NCI-H510A (cell line): Measurements from ENCODE around the gene KANSL1.
"Not testable (repeated sequence)": the region's sequence is repeated elsewhere in the genome, so short reads cannot be mapped to it uniquely, and the experiment has no call there.

Source experiments
- DNase-seq: peaks from one replicate; lab custom pipeline; 2025; lab: John Stamatoyannopoulos, UW

The KANSL1 gene

GRCh38 chr17:46117117-46117516 is 76.1 kb downstream of the KANSL1 start:
- DNase-seq, result no peak

- no peak for DNase-seq
Observed at GRCh38 chr17:46115699-46116098, 77.5 kb downstream of the KANSL1 start.

GRCh38 chr17:46111236-46111635 is 82.0 kb downstream of the KANSL1 start:
- not testable (repeated sequence) for DNase-seq

GRCh38 chr17:46110219-46110618 is 83.0 kb downstream of the KANSL1 start:
- no peak for DNase-seq

GRCh38 chr17:46109603-46110189 is 83.5 kb downstream of the KANSL1 start:
- DNase-seq, result no peak

- DNase-seq, result no peak
Observed at GRCh38 chr17:46108550-46109110, 84.6 kb downstream of the KANSL1 start.

GRCh38 chr17:46108120-46108519 is 85.1 kb downstream of the KANSL1 start:
- no peak for DNase-seq

GRCh38 chr17:46106966-46107644 is 86.1 kb downstream of the KANSL1 start:
- DNase-seq, result no peak

GRCh38 chr17:46102806-46103205 is 90.4 kb downstream of the KANSL1 start:
- DNase-seq, result not testable (repeated sequence)

GRCh38 chr17:46101785-46102617 is 91.2 kb downstream of the KANSL1 start:
- not testable (repeated sequence) for DNase-seq

- no peak for DNase-seq
Observed at GRCh38 chr17:46100590-46100989, 92.6 kb downstream of the KANSL1 start.

GRCh38 chr17:46099865-46100264 is 93.4 kb downstream of the KANSL1 start:
- no peak for DNase-seq

- DNase-seq, result no peak
Observed at GRCh38 chr17:46097497-46097896, 95.7 kb downstream of the KANSL1 start.

- no peak for DNase-seq
Observed at GRCh38 chr17:46092991-46093390, 100.2 kb downstream of the KANSL1 start.

- no peak for DNase-seq
Observed at GRCh38 chr17:46090871-46091270, 102.4 kb downstream of the KANSL1 start.

- no peak for DNase-seq
Observed at GRCh38 chr17:46089389-46089965, 103.8 kb downstream of the KANSL1 start.

GRCh38 chr17:46088595-46088994 is 104.6 kb downstream of the KANSL1 start:
- DNase-seq, result no peak

GRCh38 chr17:46087871-46088270 is 105.4 kb downstream of the KANSL1 start:
- not testable (repeated sequence) for DNase-seq

- no peak for DNase-seq
Observed at GRCh38 chr17:46086821-46087220, 106.4 kb downstream of the KANSL1 start.

- DNase-seq, result no peak
Observed at GRCh38 chr17:46085522-46085921, 107.7 kb downstream of the KANSL1 start.

- no peak for DNase-seq
Observed at GRCh38 chr17:46082257-46082656, 111.0 kb downstream of the KANSL1 start.

GRCh38 chr17:46081018-46081320 is 112.3 kb downstream of the KANSL1 start:
- DNase-seq, result no peak
